Type B pancreatic cell (in vitro differentiated cells): ENCODE data around the gene PIAS1. TPM values are rescaled to one million over a fixed set of nuclear protein-coding genes. Genes with fewer than 3 reads are reported as not detected.

ENCODE experiments used
- DNase-seq: peaks from one replicate; pipeline ENCODE4 v3.0.0; 2021; ENCODE audit warnings: mixed read lengths; ENCODE audit not compliant: unreplicated experiment; ENCODE audit errors: extremely low spot score
- H3K27ac Mint-ChIP-seq: 2 replicates; pipeline ENCODE4 v1.8.0; 2021; ENCODE audit warnings: mild to moderate bottlenecking, mixed read lengths
- H3K27me3 Mint-ChIP-seq: 2 replicates; pipeline ENCODE4 v1.8.0; 2021; ENCODE audit warnings: mixed read lengths
- H3K36me3 Mint-ChIP-seq: 2 replicates; pipeline ENCODE4 v1.8.0; 2021; ENCODE audit warnings: mixed read lengths
- H3K4me1 Mint-ChIP-seq: one replicate; pipeline ENCODE4 v1.8.0; 2021; ENCODE audit warnings: mixed read lengths; ENCODE audit not compliant: unreplicated experiment
- H3K4me3 Mint-ChIP-seq: 2 replicates; pipeline ENCODE4 v1.8.0; 2021; ENCODE audit warnings: mild to moderate bottlenecking, mixed read lengths
- H3K9me3 Mint-ChIP-seq: 2 replicates; pipeline ENCODE4 v1.8.0; 2021; ENCODE audit warnings: mixed read lengths
- total RNA-seq: library from RNA; stranded (reverse); gene quantifications from 2 replicates; pipeline ENCODE4 v1.2.1, GENCODE V29; 2021; ENCODE audit warnings: low replicate concordance
- TF ChIP-seq, protein P1 (sequence below): fragments of 200-600 bp; sonication (generic); conservative IDR thresholded peaks from 2 replicates; pipeline ENCODE4 v1.5.0; 2021; ENCODE audit warnings: antibody characterized with exemption, mild to moderate bottlenecking

PIAS1 gene
- total RNA-seq, 1 donor from 2014 or later: 56.2 TPM

DNA sequence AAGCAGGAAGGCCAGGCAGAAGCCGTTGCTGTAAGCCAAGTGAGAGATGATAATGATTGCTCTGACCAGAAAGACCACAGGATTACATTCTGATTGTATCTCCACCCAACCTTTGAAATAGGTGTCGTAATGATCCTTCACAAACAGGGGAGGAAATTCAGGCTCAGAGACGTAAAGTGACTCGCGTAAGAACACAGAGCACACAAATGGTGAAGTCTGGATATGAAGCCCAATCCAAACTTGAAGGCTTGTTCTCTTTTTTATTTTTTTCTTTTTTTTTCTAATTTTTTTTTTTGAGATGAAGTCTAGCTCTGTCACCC is 25.3 kb upstream of the PIAS1 start:
- TF ChIP-seq, protein P1, sequence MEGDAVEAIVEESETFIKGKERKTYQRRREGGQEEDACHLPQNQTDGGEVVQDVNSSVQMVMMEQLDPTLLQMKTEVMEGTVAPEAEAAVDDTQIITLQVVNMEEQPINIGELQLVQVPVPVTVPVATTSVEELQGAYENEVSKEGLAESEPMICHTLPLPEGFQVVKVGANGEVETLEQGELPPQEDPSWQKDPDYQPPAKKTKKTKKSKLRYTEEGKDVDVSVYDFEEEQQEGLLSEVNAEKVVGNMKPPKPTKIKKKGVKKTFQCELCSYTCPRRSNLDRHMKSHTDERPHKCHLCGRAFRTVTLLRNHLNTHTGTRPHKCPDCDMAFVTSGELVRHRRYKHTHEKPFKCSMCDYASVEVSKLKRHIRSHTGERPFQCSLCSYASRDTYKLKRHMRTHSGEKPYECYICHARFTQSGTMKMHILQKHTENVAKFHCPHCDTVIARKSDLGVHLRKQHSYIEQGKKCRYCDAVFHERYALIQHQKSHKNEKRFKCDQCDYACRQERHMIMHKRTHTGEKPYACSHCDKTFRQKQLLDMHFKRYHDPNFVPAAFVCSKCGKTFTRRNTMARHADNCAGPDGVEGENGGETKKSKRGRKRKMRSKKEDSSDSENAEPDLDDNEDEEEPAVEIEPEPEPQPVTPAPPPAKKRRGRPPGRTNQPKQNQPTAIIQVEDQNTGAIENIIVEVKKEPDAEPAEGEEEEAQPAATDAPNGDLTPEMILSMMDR: no peak
- H3K36me3 Mint-ChIP-seq: no peaks in the 10 kb centered on the region
- no peak for DNase-seq
- peaks cover 10% of the 10 kb centered on the region for H3K9me3 Mint-ChIP-seq
- H3K4me1 Mint-ChIP-seq: peaks cover 4% of the 10 kb centered on the region
- H3K4me3 Mint-ChIP-seq: no peak overlapping the region
- no peaks in the 10 kb centered on the region for H3K27me3 Mint-ChIP-seq
- no peak overlapping the region for H3K27ac Mint-ChIP-seq

DNA sequence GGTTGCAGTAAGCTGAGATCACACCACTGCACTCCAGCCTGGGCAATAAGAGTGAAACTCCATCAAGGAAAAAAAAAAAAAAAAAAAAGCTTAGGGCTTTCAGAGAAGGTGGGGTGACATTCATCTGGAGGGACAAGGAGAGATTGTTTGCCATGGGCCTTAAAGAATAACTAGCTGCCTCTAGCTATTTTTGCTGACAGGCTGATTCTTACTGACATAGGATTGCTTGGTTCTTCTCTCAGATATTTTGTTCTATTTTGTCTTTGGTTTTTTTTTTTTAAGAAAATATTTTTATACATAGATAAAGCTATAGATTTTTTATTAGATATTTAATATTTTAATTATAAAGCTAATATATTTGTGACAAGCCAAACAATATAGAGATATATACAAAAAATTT is 24.2 kb upstream of the PIAS1 start:
- no peak overlapping the region for H3K4me3 Mint-ChIP-seq
- TF ChIP-seq, protein P1: no peak
- no peaks in the 10 kb centered on the region for H3K36me3 Mint-ChIP-seq
- DNase-seq: no peak
- no peak overlapping the region for H3K27ac Mint-ChIP-seq
- peaks cover 4% of the 10 kb centered on the region for H3K4me1 Mint-ChIP-seq
- H3K27me3 Mint-ChIP-seq: no peaks in the 10 kb centered on the region
- H3K9me3 Mint-ChIP-seq: peaks cover 7% of the 10 kb centered on the region

DNA sequence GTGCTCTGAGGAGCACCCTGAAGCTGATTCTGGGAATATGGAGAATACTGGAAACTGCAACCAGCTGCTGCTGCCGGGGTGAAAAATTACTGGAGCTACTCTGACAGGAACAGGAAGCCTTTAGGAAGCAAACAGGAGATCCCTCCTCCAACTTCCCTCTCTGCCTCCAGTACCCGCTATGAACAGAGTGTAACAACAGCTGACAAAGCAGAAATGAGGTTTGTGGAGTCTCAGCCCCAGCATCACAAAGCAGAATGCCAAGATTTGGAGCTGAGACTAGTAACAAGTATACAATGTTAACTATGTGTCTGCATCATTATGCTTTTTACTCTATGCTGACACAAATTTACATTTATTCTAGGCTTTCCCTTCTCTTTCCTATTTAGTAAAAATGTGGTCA is 22.7 kb upstream of the PIAS1 start:
- Mint-ChIP-seq H3K27me3 (no peaks in the 10 kb centered on the region), H3K9me3 (peaks cover 7% of the 10 kb centered on the region), H3K36me3 (no peaks in the 10 kb centered on the region), H3K4me3 (no peak overlapping the region), H3K27ac (no peak overlapping the region), H3K4me1 (no peaks in the 10 kb centered on the region)
- TF ChIP-seq, protein P1: no peak
- no peak for DNase-seq

DNA sequence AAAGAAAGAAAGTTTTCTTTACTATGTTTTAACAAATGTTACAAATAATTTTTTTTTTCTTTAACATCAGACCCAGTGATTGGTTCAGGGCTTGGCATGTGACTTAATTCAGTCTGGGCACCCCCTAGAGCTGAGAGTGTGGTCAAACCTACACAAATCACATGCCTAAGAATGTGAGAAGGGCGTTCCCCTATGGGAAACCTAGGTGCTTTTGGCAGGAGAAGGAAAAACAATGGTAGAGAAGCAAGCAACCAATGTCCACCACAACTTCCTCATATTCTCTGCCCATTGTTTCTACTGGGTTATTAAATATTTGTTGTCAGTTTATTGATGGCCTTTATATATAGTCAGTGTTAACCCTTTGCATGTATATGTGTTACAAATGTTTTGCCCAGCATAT is 21.4 kb upstream of the PIAS1 start:
- Mint-ChIP-seq H3K27ac (no peak overlapping the region), H3K4me3 (no peak overlapping the region), H3K36me3 (no peaks in the 10 kb centered on the region), H3K27me3 (no peaks in the 10 kb centered on the region), H3K4me1 (no peaks in the 10 kb centered on the region), H3K9me3 (peaks cover 11% of the 10 kb centered on the region)
- no peak for DNase-seq
- TF ChIP-seq, protein P1: no peak

DNA sequence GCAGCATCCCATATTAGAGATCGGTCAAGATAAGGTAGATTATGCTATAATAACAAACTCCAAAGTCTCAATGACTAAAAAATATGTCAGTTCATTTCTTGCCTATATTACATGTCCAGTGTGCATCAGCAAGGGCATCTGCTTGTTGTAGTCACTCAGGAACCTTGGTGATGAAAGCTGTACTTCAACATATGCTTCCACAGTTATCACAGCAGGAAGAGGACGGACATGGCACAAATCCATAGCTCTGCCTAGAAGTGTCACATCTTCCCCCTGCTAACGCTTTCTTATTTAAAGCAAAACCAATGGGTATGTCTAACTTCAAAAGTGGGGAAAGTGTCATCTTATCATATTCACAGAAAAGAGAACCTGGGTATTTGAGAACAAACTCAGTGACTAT is 20.0 kb upstream of the PIAS1 start:
- TF ChIP-seq, protein P1: no peak
- Mint-ChIP-seq H3K27ac (no peak overlapping the region), H3K9me3 (peaks cover 14% of the 10 kb centered on the region), H3K27me3 (no peaks in the 10 kb centered on the region), H3K36me3 (no peaks in the 10 kb centered on the region), H3K4me3 (no peak overlapping the region), H3K4me1 (no peaks in the 10 kb centered on the region)
- no peak for DNase-seq

DNA sequence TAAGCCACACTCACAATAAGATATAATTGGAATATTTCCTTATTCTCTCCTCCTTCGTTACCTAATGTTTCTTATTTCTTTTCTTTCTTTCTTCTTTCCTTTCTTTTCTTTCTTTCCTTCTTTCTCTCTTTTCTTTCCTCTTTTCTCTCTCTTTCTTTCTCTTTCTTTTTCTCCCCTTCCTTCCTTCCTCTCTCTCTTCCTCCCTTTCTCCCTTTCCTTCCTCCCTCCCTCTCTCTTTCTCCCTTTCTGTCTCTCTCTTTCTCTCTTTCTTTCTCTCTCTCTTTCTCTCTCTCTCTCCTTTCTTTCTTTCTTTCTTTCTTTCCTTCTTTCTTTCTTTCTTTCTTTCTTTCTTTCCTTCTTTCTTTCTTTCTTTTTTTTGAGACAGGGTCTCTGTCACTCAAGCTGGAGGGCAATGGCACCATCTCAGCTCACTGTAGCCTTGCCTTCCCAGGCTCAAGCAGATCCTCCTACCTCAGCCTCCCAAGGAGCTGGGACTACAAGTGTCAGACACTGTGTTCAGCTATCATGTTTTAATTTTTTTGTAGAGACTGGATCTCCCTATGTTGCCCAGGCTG is 19.3 kb upstream of the PIAS1 start:
- no peak overlapping the region for H3K27ac Mint-ChIP-seq
- TF ChIP-seq, protein P1: no peak
- H3K27me3 Mint-ChIP-seq: no peaks in the 10 kb centered on the region
- peaks cover 15% of the 10 kb centered on the region for H3K9me3 Mint-ChIP-seq
- no peaks in the 10 kb centered on the region for H3K4me1 Mint-ChIP-seq
- DNase-seq: no peak
- no peaks in the 10 kb centered on the region for H3K36me3 Mint-ChIP-seq
- no peak overlapping the region for H3K4me3 Mint-ChIP-seq
